ENCODE measurements around the gene PRDM5. TPM values are rescaled to one million over a fixed set of nuclear protein-coding genes. Genes with fewer than 3 reads are reported as not detected.

PRDM5 gene
- total RNA-seq, 5 donors from 2014 or later (not counting 1 experiment from before 2014, with no cell fraction given): 0.47 to 1.4 (median 0.86) TPM; not detected in 1

DNA sequence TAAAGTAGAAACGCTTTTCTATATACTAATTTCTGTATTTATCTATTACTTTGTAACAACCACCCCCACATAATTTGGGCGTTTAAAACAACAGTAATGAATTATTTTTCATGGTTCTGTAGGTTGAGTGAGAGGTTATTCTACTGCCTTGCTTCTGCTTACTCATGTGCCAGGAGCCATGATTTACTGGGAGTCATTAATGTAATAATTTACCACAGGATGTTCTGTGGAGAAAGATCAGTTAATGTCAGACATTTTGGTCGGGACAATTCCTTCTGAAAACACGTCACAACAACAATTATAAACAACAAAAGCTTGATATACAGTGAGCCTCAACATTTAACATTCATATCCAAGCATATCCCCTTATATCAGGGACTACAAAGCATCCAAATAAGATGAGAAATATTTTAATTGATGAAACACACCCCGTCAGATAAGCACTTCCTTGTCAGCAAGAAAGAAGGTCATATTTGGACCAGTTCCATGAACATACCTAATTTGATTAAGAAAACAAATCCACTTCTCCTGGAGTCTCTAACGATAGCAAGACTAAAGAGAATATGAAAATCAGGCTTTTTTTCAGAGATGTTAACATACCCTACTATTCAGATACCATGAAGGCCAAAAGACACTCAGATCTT, 238.5 kb downstream of the PRDM5 start:
- CTCF ChIA-PET: no interaction called here
- WGBS (ENCODE audit: insufficient coverage): no CpG with 5 or more reads among the region's 6 CpGs
- no peaks in the 10 kb centered on the region for H3K36me3 Mint-ChIP-seq

DNA sequence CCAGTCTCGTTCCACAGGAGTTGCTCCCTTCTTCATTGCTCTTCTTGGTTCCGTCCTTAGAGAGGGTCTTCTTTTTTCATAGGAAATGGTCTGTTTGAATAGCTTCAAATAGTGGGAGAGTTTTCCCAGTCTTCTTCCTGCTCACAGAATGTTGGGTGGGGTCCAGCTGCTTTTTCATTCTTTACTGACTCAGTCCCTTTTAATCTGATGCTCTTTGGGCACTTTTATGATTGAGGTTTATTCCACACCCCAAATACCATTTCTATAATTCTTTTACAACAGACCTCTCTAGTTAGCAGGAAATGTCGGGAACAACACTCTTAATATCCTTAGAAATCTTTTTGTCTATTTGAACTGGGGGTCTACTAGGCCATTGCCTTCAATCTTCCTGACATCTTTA, 239.5 kb downstream of the PRDM5 start:
- ATAC-seq (replicated peaks in 1 of 4): no peak
- H3K27ac ChIP-seq (ENCODE audit: low read length): no peak overlapping the region
- no peak overlapping the region for H3K4me3 ChIP-seq (ENCODE audit: control insufficient read depth in 1 of 2, extremely low read depth in 1 of 2, low read length in 1 of 2)
- H3K27ac Mint-ChIP-seq: no peak overlapping the region
- peaks cover 0 to 5% of the 10 kb centered on the region in 2 donors for H3K27me3 Mint-ChIP-seq
- H3K27me3 ChIP-seq (replicated peaks in 1 of 2; ENCODE audit: control insufficient read depth in 2 of 2, extremely low read depth in 1 of 2, insufficient read depth in 2 of 2, low read length in 1 of 2): no peaks in the 10 kb centered on the region
- H3K4me1 Mint-ChIP-seq: no peaks in the 10 kb centered on the region
- H3K9me3 Mint-ChIP-seq: no peaks in the 10 kb centered on the region
- H3K36me3 ChIP-seq (ENCODE audit: control insufficient read depth in 2 of 2, extremely low read depth in 1 of 2, insufficient read depth in 1 of 2, low read length in 1 of 2): no peaks in the 10 kb centered on the region
- no peaks in the 10 kb centered on the region for H3K4me1 ChIP-seq (ENCODE audit: control insufficient read depth in 1 of 2, extremely low read depth in 1 of 2, insufficient read depth in 2 of 2, low read length in 2 of 2)
- no peaks in the 10 kb centered on the region for H3K9me3 ChIP-seq
- H3K4me3 Mint-ChIP-seq: no peak overlapping the region
- no peak for DNase-seq
- no peaks in the 10 kb centered on the region for H3K36me3 Mint-ChIP-seq
- WGBS (ENCODE audit: insufficient coverage): 80% methylated on average over 1 of the region's 3 CpGs
- CTCF ChIA-PET: no interaction called here
- POLR2A ChIA-PET: interaction anchor here in 1 of 2 donors (0.8 kb wide), 1 partner anchor 49 kb away, joined by 3 read pairs; no protein-coding TSS in a partner anchor

More for the DNA sequence above, 238.5 kb downstream of the PRDM5 start:
- Histone ChIP-seq H3K36me3 (ENCODE audit: control insufficient read depth in 2 of 2, extremely low read depth in 1 of 2, insufficient read depth in 1 of 2, low read length in 1 of 2) (no peaks in the 10 kb centered on the region), H3K4me1 (ENCODE audit: control insufficient read depth in 1 of 2, extremely low read depth in 1 of 2, insufficient read depth in 2 of 2, low read length in 2 of 2) (no peaks in the 10 kb centered on the region), H3K27me3 (replicated peaks in 1 of 2; ENCODE audit: control insufficient read depth in 2 of 2, extremely low read depth in 1 of 2, insufficient read depth in 2 of 2, low read length in 1 of 2) (no peaks in the 10 kb centered on the region), H3K4me3 (ENCODE audit: control insufficient read depth in 1 of 2, extremely low read depth in 1 of 2, low read length in 1 of 2) (no peak overlapping the region), H3K27ac (ENCODE audit: low read length) (no peak overlapping the region), H3K9me3 (no peaks in the 10 kb centered on the region)
- H3K4me1 Mint-ChIP-seq: no peaks in the 10 kb centered on the region
- POLR2A ChIA-PET: no interaction called here
- no peaks in the 10 kb centered on the region for H3K9me3 Mint-ChIP-seq
- H3K27ac Mint-ChIP-seq: no peak overlapping the region
- H3K4me3 Mint-ChIP-seq: no peak overlapping the region
- no peak for DNase-seq
- H3K27me3 Mint-ChIP-seq: peaks cover 0 to 5% of the 10 kb centered on the region in 2 donors
- ATAC-seq (replicated peaks in 1 of 4): no peak

GRCh38 chr4:120680647-120681228, 241.8 kb downstream of the PRDM5 start:
- Histone ChIP-seq H3K9me3 (no peaks in the 10 kb centered on the region), H3K4me3 (ENCODE audit: control insufficient read depth in 1 of 2, extremely low read depth in 1 of 2, low read length in 1 of 2) (no peak overlapping the region), H3K27me3 (replicated peaks in 1 of 2; ENCODE audit: control insufficient read depth in 2 of 2, extremely low read depth in 1 of 2, insufficient read depth in 2 of 2, low read length in 1 of 2) (no peaks in the 10 kb centered on the region), H3K4me1 (ENCODE audit: control insufficient read depth in 1 of 2, extremely low read depth in 1 of 2, insufficient read depth in 2 of 2, low read length in 2 of 2) (no peaks in the 10 kb centered on the region), H3K27ac (ENCODE audit: low read length) (no peak overlapping the region), H3K36me3 (ENCODE audit: control insufficient read depth in 2 of 2, extremely low read depth in 1 of 2, insufficient read depth in 1 of 2, low read length in 1 of 2) (no peaks in the 10 kb centered on the region)
- ChIA-PET POLR2A (no interaction called here), CTCF (no interaction called here)
- Mint-ChIP-seq H3K9me3 (peaks cover 0 to 6% (median 0%) of the 10 kb centered on the region in 3 donors), H3K27me3 (peaks cover 0 to 23% of the 10 kb centered on the region in 2 donors), H3K4me3 (no peak overlapping the region), H3K27ac (no peak overlapping the region), H3K36me3 (no peaks in the 10 kb centered on the region), H3K4me1 (no peaks in the 10 kb centered on the region)
- DNase-seq: no peak
- WGBS (ENCODE audit: insufficient coverage): 0% methylated on average over 1 of the region's 3 CpGs
- ATAC-seq (replicated peaks in 1 of 4): no peak

- H3K4me1 Mint-ChIP-seq: no peaks in the 10 kb centered on the region
- 72% methylated on average over 3 of the region's 3 CpGs for WGBS (ENCODE audit: insufficient coverage)
- H3K36me3 Mint-ChIP-seq: no peaks in the 10 kb centered on the region
- no peak for ATAC-seq (replicated peaks in 1 of 4)
- DNase-seq: no peak
- Histone ChIP-seq H3K36me3 (ENCODE audit: control insufficient read depth in 2 of 2, extremely low read depth in 1 of 2, insufficient read depth in 1 of 2, low read length in 1 of 2) (no peaks in the 10 kb centered on the region), H3K9me3 (peaks cover 2% of the 10 kb centered on the region), H3K4me1 (ENCODE audit: control insufficient read depth in 1 of 2, extremely low read depth in 1 of 2, insufficient read depth in 2 of 2, low read length in 2 of 2) (no peaks in the 10 kb centered on the region), H3K27ac (ENCODE audit: low read length) (no peak overlapping the region), H3K27me3 (replicated peaks in 1 of 2; ENCODE audit: control insufficient read depth in 2 of 2, extremely low read depth in 1 of 2, insufficient read depth in 2 of 2, low read length in 1 of 2) (no peaks in the 10 kb centered on the region), H3K4me3 (ENCODE audit: control insufficient read depth in 1 of 2, extremely low read depth in 1 of 2, low read length in 1 of 2) (no peak overlapping the region)
- no peak overlapping the region for H3K27ac Mint-ChIP-seq
- POLR2A ChIA-PET: no interaction called here
- CTCF ChIA-PET: no interaction called here
- H3K27me3 Mint-ChIP-seq: peaks cover 13 to 28% of the 10 kb centered on the region in 2 donors
- peaks cover 5 to 21% (median 12%) of the 10 kb centered on the region in 3 donors for H3K9me3 Mint-ChIP-seq
- H3K4me3 Mint-ChIP-seq: no peak overlapping the region
Measured at GRCh38 chr4:120673696-120674095, 248.8 kb downstream of the PRDM5 start.

GRCh38 chr4:120672558-120673147, 249.9 kb downstream of the PRDM5 start:
- H3K27ac Mint-ChIP-seq: no peak overlapping the region
- ChIA-PET CTCF (interaction anchor here in 1 of 2 donors (0.6 kb wide), 1 partner anchor 11 kb away, joined by 3 read pairs; no protein-coding TSS in a partner anchor), POLR2A (interaction anchor here in 1 of 2 donors (0.7 kb wide), 1 partner anchor 32 kb away, joined by 5 read pairs; no protein-coding TSS in a partner anchor)
- no peaks in the 10 kb centered on the region for H3K4me1 Mint-ChIP-seq
- Histone ChIP-seq H3K36me3 (ENCODE audit: control insufficient read depth in 2 of 2, extremely low read depth in 1 of 2, insufficient read depth in 1 of 2, low read length in 1 of 2) (no peaks in the 10 kb centered on the region), H3K27ac (ENCODE audit: low read length) (no peak overlapping the region), H3K4me3 (ENCODE audit: control insufficient read depth in 1 of 2, extremely low read depth in 1 of 2, low read length in 1 of 2) (no peak overlapping the region), H3K9me3 (peaks cover 2% of the 10 kb centered on the region), H3K4me1 (ENCODE audit: control insufficient read depth in 1 of 2, extremely low read depth in 1 of 2, insufficient read depth in 2 of 2, low read length in 2 of 2) (no peaks in the 10 kb centered on the region), H3K27me3 (replicated peaks in 1 of 2; ENCODE audit: control insufficient read depth in 2 of 2, extremely low read depth in 1 of 2, insufficient read depth in 2 of 2, low read length in 1 of 2) (no peaks in the 10 kb centered on the region)
- ATAC-seq (replicated peaks in 1 of 4) (no peak), DNase-seq (no peak)
- no peaks in the 10 kb centered on the region for H3K36me3 Mint-ChIP-seq
- peaks cover 5 to 21% (median 12%) of the 10 kb centered on the region in 3 donors for H3K9me3 Mint-ChIP-seq
- WGBS (ENCODE audit: insufficient coverage): no CpG with 5 or more reads among the region's 5 CpGs
- no peak overlapping the region for H3K4me3 Mint-ChIP-seq
- peaks cover 13 to 25% of the 10 kb centered on the region in 2 donors for H3K27me3 Mint-ChIP-seq

DNA sequence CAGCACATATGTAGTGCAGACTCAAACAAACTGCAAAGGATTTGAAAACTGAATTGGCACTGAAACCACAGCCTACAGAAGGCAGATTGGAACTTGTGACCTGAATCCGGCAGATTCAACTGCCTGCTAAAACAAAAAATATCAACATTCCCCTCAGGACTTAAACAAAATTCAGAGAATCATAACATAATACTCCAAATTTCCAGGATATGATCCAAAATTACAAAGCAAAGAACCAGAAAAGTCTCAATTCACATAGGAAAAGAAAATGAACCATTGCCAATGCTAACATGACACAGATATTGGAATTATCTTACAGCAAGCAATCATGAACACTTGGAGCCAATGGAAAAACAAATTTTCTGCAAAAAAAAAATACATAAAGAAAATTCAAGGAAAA, 250.4 kb downstream of the PRDM5 start:
- peaks cover 5 to 21% (median 7%) of the 10 kb centered on the region in 3 donors for H3K9me3 Mint-ChIP-seq
- Histone ChIP-seq H3K27me3 (replicated peaks in 1 of 2; ENCODE audit: control insufficient read depth in 2 of 2, extremely low read depth in 1 of 2, insufficient read depth in 2 of 2, low read length in 1 of 2) (no peaks in the 10 kb centered on the region), H3K27ac (ENCODE audit: low read length) (no peak overlapping the region), H3K36me3 (ENCODE audit: control insufficient read depth in 2 of 2, extremely low read depth in 1 of 2, insufficient read depth in 1 of 2, low read length in 1 of 2) (no peaks in the 10 kb centered on the region), H3K4me1 (ENCODE audit: control insufficient read depth in 1 of 2, extremely low read depth in 1 of 2, insufficient read depth in 2 of 2, low read length in 2 of 2) (no peaks in the 10 kb centered on the region), H3K4me3 (ENCODE audit: control insufficient read depth in 1 of 2, extremely low read depth in 1 of 2, low read length in 1 of 2) (no peak overlapping the region), H3K9me3 (peaks cover 2% of the 10 kb centered on the region)
- H3K27me3 Mint-ChIP-seq: peaks cover 13 to 22% of the 10 kb centered on the region in 2 donors
- ChIA-PET POLR2A (interaction anchor here in 1 of 2 donors (0.7 kb wide), 1 partner anchor 33 kb away, joined by 5 read pairs; no protein-coding TSS in a partner anchor), CTCF (interaction anchor here in 1 of 2 donors (0.6 kb wide), 1 partner anchor 11 kb away, joined by 3 read pairs; no protein-coding TSS in a partner anchor)
- DNase-seq (no peak), ATAC-seq (replicated peaks in 1 of 4) (no peak)
- 20% methylated on average over 1 of the region's 1 CpG for WGBS (ENCODE audit: insufficient coverage)
- H3K27ac Mint-ChIP-seq: no peak overlapping the region
- H3K4me3 Mint-ChIP-seq: no peak overlapping the region
- H3K4me1 Mint-ChIP-seq: no peaks in the 10 kb centered on the region
- no peaks in the 10 kb centered on the region for H3K36me3 Mint-ChIP-seq

Measured in T-cell (primary cell).